Measurements from ENCODE around the gene WNT5B.

- TF ChIP-seq CTCF (IDR thresholded peaks at IDR 0.05; ENCODE audit: low read depth, low read length, missing input control): no peak
- no peak for TF ChIP-seq YY1 (IDR thresholded peaks at IDR 0.05)
- TF ChIP-seq GABPA (IDR thresholded peaks at IDR 0.05 in 1 of 2, conservative IDR thresholded peaks at IDR 0.05 in 1 of 2): no peak
- peak in 1 of 2 donors; percentile 30 for TF ChIP-seq RAD21 (IDR thresholded peaks at IDR 0.05)
- TF ChIP-seq, protein P1, sequence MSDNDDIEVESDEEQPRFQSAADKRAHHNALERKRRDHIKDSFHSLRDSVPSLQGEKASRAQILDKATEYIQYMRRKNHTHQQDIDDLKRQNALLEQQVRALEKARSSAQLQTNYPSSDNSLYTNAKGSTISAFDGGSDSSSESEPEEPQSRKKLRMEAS (IDR thresholded peaks at IDR 0.05): no peak
- TF ChIP-seq ZBTB33 (IDR thresholded peaks at IDR 0.05): no peak
- no peak for TF ChIP-seq EGR1 (IDR thresholded peaks at IDR 0.05; ENCODE audit: low read depth in 2 of 2)
- TF ChIP-seq FOXA1 (IDR thresholded peaks at IDR 0.05): no peak
- TF ChIP-seq, protein P2, sequence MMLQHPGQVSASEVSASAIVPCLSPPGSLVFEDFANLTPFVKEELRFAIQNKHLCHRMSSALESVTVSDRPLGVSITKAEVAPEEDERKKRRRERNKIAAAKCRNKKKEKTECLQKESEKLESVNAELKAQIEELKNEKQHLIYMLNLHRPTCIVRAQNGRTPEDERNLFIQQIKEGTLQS (IDR thresholded peaks at IDR 0.05): no peak
Measured at GRCh38 chr12:1666685-1667162, 37.7 kb downstream of the WNT5B start.
